Measurements from ENCODE around the gene SPTBN1.

DNA sequence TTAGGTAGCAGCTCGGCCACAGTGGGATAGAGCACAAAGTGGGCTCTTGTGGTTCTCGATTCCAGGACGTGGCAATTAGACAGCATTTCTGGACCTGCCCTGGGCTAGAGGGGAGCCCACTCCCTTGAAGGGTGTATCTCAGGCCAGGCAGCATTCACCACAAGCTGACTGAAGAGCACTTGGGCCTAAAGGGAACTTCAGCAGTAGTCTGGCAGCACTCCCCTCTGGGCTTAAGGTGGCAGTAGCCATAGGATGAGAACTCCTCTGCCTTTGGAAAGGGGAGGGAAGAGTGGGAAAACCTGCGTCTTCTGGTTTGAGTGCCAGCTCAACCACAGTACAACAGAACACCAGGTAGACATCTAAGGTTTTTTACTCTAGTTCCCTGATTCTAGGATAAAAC is 239.3 kb downstream of the SPTBN1 start:
- TF ChIP-seq CTCF (conservative IDR thresholded peaks at IDR 0.05) (no peak), ZFX (IDR thresholded peaks at IDR 0.05) (no peak)

All from C4-2B (cell line).